Measurements from ENCODE around the gene POLR1E. TPM values are rescaled to one million over a fixed set of nuclear protein-coding genes. Genes with fewer than 3 reads are reported as not detected.

The POLR1E gene
- total and polyA plus RNA-seq, 10 of the 15 experiments (the other 5 are each of a cell fraction or from before 2014, with no cell fraction given), result 13.7 to 71.3 (median 50.4) TPM

DNA sequence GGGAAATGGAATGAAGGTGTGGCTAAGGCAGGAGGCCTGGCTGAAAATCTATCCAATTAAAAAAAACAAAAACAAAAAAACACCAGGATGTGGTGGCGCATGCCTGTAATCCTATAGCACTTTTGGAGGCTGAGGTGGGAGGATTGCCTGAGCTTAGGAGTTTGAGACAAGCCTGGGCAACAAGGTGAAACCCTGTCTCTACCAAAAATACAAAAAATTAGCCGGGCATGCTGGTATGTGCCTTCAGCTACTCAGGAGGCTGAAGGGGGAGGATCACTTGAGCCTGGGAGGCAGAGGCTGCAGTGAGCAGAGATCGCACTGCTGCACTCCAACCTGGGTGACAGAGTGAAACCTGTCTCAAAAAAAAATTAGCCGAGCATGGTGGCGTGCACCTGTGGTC is 42.2 kb upstream of the POLR1E start:
- WGBS (ENCODE audit: insufficient coverage, insufficient replicate concordance, low lambda C conversion rate, missing lambda C conversion rate), result 98% methylated on average over 5 of the region's 5 CpGs
- no peaks in the 10 kb centered on the region for H3K9me3 ChIP-seq (replicated peaks; ENCODE audit: control insufficient read depth, insufficient read depth, low read length)
- no peak overlapping the region for H3K27ac ChIP-seq (ENCODE audit: control insufficient read depth, insufficient read depth)
- ChIA-PET POLR2A (no interaction called here), RAD21 (ENCODE audit: unreplicated experiment) (no interaction called here), CTCF (interaction anchor here (0.6 to 0.7 kb wide), 2 partner anchors 16 to 19 kb away, joined by 3 read pairs; no protein-coding TSS in a partner anchor), SMC1A (ENCODE audit: uncharacterized antibody, unreplicated experiment) (no interaction called here)
- no peak overlapping the region for H3K4me3 ChIP-seq
- H3K36me3 ChIP-seq (ENCODE audit: control insufficient read depth in 2 of 2, insufficient read depth in 2 of 2, low read length in 1 of 2), result peaks cover 19 to 26% of the 10 kb centered on the region in 2 experiments
- no TSS peak for BruUV-seq (replicated peaks)
- H3K27me3 ChIP-seq (replicated peaks in 1 of 2; ENCODE audit: control insufficient read depth in 2 of 2, insufficient read depth in 2 of 2, low read length in 1 of 2), result no peaks in the 10 kb centered on the region
- H3K4me2 ChIP-seq (ENCODE audit: control insufficient read depth, insufficient read depth), result no peak overlapping the region
- no peaks in the 10 kb centered on the region for H3K4me1 ChIP-seq (ENCODE audit: control insufficient read depth, insufficient read depth, low read length)
- intact Hi-C loops (cut with micrococcal nuclease; ENCODE audit: unreplicated experiment), result no loop called here
- DNase-seq (ENCODE audit: low read depth, low spot score) (no peak), ATAC-seq (no peak), FAIRE-seq (no peak)
- no peak for TF ChIP-seq ESRRA (IDR thresholded peaks at IDR 0.05; ENCODE audit: low read length)
- no peak for TF ChIP-seq LARP7 (IDR thresholded peaks at IDR 0.05)
- no peak for TF ChIP-seq SIN3A (IDR thresholded peaks at IDR 0.05; ENCODE audit: low read depth, low read length)
- no peak for TF ChIP-seq ZNF207 (IDR thresholded peaks at IDR 0.05; ENCODE audit: borderline replicate concordance)
- TF ChIP-seq NR2F1 (conservative IDR thresholded peaks at IDR 0.05), result no peak
- no peak for TF ChIP-seq SP1 (IDR thresholded peaks at IDR 0.05; ENCODE audit: low read depth, low read length)
- no peak for TF ChIP-seq ATF7 (IDR thresholded peaks at IDR 0.05; ENCODE audit: low read depth)
- TF ChIP-seq TCF7 (IDR thresholded peaks at IDR 0.05; ENCODE audit: borderline replicate concordance), result no peak
- TF ChIP-seq PAX8 (IDR thresholded peaks at IDR 0.05), result no peak
- H2AFZ ChIP-seq (ENCODE audit: control insufficient read depth, low read depth, low read length), result no peak overlapping the region
- H3K79me2 ChIP-seq (ENCODE audit: control insufficient read depth, insufficient read depth, low read length), result peaks cover 5% of the 10 kb centered on the region
- no peak overlapping the region for H3K9ac ChIP-seq (ENCODE audit: control insufficient read depth, insufficient read depth, low read length)
- no peaks in the 10 kb centered on the region for H4K20me1 ChIP-seq (ENCODE audit: control insufficient read depth, insufficient read depth)
- in situ Hi-C loops (cut with MboI), result no loop called here

DNA sequence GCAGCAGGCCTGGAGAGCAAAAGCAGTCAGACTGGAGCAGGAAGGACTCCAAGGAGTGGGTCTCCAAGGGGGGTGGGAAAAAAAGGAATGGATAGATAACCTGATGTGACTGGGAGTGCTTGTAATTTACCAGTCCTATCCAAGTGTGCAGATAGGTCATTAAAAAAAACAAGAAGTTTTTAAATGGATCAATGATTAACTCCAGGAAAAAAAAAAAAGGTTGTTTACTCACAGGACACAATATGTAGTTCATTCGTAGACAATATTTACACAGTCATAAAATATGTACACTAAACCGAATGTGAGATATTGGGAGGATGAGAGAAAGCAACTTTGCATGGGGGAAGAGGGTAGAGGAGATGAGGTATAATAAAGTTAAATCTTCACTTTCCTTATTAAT is 40.9 kb upstream of the POLR1E start:
- no peak overlapping the region for H3K9ac ChIP-seq (ENCODE audit: control insufficient read depth, insufficient read depth, low read length)
- no peaks in the 10 kb centered on the region for H3K9me3 ChIP-seq (replicated peaks; ENCODE audit: control insufficient read depth, insufficient read depth, low read length)
- peaks cover 6% of the 10 kb centered on the region for H3K79me2 ChIP-seq (ENCODE audit: control insufficient read depth, insufficient read depth, low read length)
- H3K27ac ChIP-seq (ENCODE audit: control insufficient read depth, insufficient read depth), result no peak overlapping the region
- H2AFZ ChIP-seq (ENCODE audit: control insufficient read depth, low read depth, low read length), result no peak overlapping the region
- TF ChIP-seq NR2F1 (conservative IDR thresholded peaks at IDR 0.05), result no peak
- TF ChIP-seq, protein P1, sequence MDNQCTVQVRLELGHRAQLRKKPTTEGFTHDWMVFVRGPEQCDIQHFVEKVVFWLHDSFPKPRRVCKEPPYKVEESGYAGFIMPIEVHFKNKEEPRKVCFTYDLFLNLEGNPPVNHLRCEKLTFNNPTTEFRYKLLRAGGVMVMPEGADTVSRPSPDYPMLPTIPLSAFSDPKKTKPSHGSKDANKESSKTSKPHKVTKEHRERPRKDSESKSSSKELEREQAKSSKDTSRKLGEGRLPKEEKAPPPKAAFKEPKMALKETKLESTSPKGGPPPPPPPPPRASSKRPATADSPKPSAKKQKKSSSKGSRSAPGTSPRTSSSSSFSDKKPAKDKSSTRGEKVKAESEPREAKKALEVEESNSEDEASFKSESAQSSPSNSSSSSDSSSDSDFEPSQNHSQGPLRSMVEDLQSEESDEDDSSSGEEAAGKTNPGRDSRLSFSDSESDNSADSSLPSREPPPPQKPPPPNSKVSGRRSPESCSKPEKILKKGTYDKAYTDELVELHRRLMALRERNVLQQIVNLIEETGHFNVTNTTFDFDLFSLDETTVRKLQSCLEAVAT (IDR thresholded peaks at IDR 0.05), result no peak
- TF ChIP-seq DPF2 (IDR thresholded peaks at IDR 0.05), result no peak
- TF ChIP-seq POLR2AphosphoS5 (IDR thresholded peaks at IDR 0.05; ENCODE audit: low read length), result no peak
- TF ChIP-seq NRF1 (conservative IDR thresholded peaks at IDR 0.05; ENCODE audit: low read depth, low read length), result no peak
- TF ChIP-seq RCOR1 (conservative IDR thresholded peaks at IDR 0.05; ENCODE audit: low read depth, low read length), result no peak
- TF ChIP-seq SP1 (IDR thresholded peaks at IDR 0.05; ENCODE audit: low read depth, low read length), result no peak
- TF ChIP-seq MTA3 (IDR thresholded peaks at IDR 0.05; ENCODE audit: borderline replicate concordance, low read length), result no peak
- TF ChIP-seq, protein P2, sequence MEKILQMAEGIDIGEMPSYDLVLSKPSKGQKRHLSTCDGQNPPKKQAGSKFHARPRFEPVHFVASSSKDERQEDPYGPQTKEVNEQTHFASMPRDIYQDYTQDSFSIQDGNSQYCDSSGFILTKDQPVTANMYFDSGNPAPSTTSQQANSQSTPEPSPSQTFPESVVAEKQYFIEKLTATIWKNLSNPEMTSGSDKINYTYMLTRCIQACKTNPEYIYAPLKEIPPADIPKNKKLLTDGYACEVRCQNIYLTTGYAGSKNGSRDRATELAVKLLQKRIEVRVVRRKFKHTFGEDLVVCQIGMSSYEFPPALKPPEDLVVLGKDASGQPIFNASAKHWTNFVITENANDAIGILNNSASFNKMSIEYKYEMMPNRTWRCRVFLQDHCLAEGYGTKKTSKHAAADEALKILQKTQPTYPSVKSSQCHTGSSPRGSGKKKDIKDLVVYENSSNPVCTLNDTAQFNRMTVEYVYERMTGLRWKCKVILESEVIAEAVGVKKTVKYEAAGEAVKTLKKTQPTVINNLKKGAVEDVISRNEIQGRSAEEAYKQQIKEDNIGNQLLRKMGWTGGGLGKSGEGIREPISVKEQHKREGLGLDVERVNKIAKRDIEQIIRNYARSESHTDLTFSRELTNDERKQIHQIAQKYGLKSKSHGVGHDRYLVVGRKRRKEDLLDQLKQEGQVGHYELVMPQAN (conservative IDR thresholded peaks at IDR 0.05), result no peak
- TF ChIP-seq MTA2 (IDR thresholded peaks at IDR 0.05; ENCODE audit: low read depth), result no peak
- peaks cover 16 to 23% of the 10 kb centered on the region in 2 experiments for H3K36me3 ChIP-seq (ENCODE audit: control insufficient read depth in 2 of 2, insufficient read depth in 2 of 2, low read length in 1 of 2)
- SMC1A ChIA-PET (ENCODE audit: uncharacterized antibody, unreplicated experiment), result no interaction called here
- no peak for DNase-seq (ENCODE audit: low read depth, low spot score)
- ATAC-seq, result no peak
- in situ Hi-C loops (cut with MboI), result no loop called here
- WGBS (ENCODE audit: insufficient coverage, insufficient replicate concordance, low lambda C conversion rate, missing lambda C conversion rate), result 100% methylated on average over 2 of the region's 2 CpGs
- no peaks in the 10 kb centered on the region for H3K27me3 ChIP-seq (replicated peaks in 1 of 2; ENCODE audit: control insufficient read depth in 2 of 2, insufficient read depth in 2 of 2, low read length in 1 of 2)
- no peak overlapping the region for H3K4me3 ChIP-seq
- H3K4me1 ChIP-seq (ENCODE audit: control insufficient read depth, insufficient read depth, low read length), result no peaks in the 10 kb centered on the region
- BruUV-seq (replicated peaks), result no TSS peak
- no peak overlapping the region for H3K4me2 ChIP-seq (ENCODE audit: control insufficient read depth, insufficient read depth)
- FAIRE-seq, result no peak
- intact Hi-C loops (cut with micrococcal nuclease; ENCODE audit: unreplicated experiment), result no loop called here
- CTCF ChIA-PET, result no interaction called here
- H4K20me1 ChIP-seq (ENCODE audit: control insufficient read depth, insufficient read depth), result no peaks in the 10 kb centered on the region
- RAD21 ChIA-PET (ENCODE audit: unreplicated experiment), result no interaction called here
- POLR2A ChIA-PET, result interaction anchor here (0.6 to 1.7 kb wide), 2 partner anchors 27 to 72 kb away, joined by 3 to 6 read pairs; no protein-coding TSS in a partner anchor

Measured in GM12878 (cell line).